GM12891 (cell line): ENCODE results near the gene AGPAT4.

Experiments
- POLR2A ChIP-seq: IDR thresholded peaks from 2 replicates; pipeline ENCODE4 v1.6.1; 2011; ENCODE audit warnings: low read depth, low read length, control low read depth
- POLR2AphosphoS5 ChIP-seq: IDR thresholded peaks from 2 replicates; pipeline ENCODE4 v1.6.1; 2011; ENCODE audit warnings: low read depth, low read length, control low read depth
- POU2F2 ChIP-seq: IDR thresholded peaks from 2 replicates; pipeline ENCODE4 v1.6.1; 2011; ENCODE audit warnings: low read depth, mild to moderate bottlenecking, control low read depth, low read length, moderate library complexity
- TAF1 ChIP-seq: IDR thresholded peaks from 2 replicates; pipeline ENCODE4 v1.6.1; 2011; ENCODE audit warnings: low read depth, low read length, control low read depth

DNA sequence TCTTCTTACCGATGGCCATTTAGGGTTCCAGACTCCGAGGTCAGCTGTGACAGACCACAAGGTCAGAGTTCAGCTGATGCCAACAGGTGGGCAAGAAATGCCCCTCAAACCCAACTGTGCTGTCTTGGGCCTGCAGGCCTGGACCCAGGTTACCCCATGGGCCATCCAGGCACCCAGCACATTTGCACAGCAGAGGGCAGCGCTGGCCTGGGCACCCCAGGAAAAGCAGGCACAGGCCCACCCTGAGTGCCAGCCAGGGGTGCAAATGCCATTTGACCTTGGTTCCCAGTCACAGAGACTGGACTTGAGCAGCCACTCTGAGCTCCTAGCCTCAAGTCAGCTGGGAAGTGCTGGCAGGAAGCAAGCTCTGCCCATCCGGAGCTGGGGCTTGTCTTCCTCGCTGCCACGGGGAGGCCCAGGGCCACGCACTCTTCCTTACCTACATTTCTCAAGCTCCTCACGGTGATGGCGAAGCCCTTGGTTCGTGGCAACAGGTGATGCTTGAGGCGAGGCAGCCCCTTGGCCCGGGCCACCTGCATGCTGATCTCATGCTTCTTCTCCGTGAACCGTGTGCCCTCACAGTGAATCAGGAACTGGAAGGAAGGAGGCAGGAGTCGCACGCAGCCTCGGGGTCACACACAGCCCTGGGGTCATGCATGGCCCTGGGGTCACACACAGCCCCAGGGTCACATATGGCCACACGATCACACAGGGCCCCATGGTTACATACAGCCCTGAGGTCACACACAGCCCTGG lies 120.8 kb downstream of the AGPAT4 start:
- no peak for TF ChIP-seq POLR2AphosphoS5
- no peak for TF ChIP-seq POLR2A
- TF ChIP-seq TAF1, result no peak
- no peak for TF ChIP-seq POU2F2
